NCI-H1092 (cell line): ENCODE measurements around the gene RPL35.

ENCODE experiments used
- DNase-seq: peaks from one replicate; lab custom pipeline; 2025; lab: John Stamatoyannopoulos, UW

Gene RPL35

DNA sequence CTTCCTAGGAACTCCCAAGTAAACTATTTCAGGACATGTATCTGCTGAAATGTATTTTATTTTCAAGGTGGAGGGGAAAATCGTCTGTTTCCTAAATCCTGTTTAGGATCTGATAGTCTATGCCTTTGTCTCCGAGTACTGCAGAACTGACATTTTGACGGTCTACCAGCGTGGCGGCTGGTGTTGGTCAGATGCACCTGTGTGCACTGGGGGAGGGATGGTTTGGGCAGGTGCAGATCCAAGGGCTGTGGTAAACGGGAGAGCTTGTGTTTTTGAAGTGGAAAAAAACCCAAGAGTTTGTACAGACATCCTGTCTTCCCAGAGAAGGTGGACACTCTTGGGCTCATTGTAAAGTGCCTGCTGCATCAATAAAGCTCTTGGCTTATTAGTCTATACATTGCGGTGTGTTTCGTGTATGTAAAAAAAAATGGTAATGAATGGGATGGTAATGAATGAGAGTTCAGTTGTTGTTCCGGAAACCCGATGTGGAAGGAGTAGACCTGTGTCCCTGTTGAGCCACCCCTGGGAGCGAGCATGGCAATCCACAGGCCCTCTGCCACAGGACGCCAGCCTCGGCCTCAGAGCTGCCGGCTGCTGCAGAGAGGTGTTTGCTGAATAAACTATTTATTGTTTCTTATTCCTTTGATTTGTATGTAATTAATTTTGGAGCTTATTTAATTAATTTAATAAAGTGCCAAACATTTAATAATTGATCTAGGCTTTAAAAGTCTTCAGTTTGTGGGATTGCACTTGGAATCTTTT is 15.4 kb upstream of the RPL35 start:
- DNase-seq: no peak

DNA sequence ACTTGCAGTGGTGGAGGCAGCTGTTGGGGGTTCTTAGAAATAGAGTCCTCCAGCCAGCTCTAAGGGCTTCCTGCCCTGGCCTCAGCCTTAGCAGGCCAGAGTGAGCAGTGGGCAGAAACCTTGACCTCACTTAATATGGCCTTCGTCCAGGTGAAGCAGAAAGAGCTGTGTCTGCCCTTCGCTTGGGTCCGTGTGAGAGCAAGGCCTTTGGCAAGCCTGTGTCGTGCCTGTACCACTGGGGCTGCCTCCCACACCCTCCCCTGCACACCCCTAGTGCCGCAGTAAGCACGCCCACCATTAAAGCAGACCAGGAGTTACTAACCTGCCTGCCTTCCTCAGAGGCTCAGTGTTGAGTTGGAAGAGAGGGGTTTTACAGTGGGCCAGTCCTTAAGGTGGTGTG is 13.7 kb upstream of the RPL35 start:
- no peak for DNase-seq

DNA sequence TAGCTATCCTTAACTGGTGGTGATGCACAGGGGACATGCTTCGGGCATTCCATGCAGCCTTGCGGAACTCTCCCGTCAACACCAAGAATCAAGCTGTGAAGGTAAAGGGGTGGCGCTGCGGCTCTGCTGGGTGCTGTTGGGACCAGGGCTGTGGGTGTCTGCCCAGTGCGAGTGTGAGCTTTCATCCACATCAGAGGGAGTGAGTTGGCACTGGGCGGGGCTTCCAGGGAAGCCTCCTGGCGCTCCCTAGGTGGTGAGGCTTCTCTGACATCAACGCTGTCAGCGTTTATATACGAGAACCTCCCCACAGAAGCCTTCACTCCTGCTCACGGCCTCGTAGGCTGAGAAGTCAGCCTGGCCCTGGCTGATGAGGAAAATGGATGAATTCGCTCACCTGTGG is 11.9 kb upstream of the RPL35 start:
- no peak for DNase-seq

DNA sequence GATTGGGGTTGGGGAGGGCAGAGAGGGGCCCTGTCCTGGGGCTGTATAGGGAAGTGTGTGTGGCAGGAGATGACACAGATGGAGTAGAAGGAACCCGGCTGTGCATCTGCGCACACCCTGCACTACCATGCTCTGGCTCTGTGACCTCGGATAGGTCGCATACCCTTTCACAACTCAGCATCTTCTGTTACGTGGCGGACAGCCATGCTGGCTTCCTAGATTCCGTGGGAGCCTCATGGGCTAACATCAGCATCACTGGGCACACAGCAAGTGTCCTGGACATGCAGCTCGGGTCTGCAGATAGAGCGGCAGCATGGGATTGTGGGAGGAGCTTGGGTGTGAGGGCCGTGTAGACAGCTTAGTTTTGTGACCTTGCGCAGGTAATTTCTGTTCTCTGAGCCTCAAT is 9.4 kb upstream of the RPL35 start:
- no peak for DNase-seq

DNA sequence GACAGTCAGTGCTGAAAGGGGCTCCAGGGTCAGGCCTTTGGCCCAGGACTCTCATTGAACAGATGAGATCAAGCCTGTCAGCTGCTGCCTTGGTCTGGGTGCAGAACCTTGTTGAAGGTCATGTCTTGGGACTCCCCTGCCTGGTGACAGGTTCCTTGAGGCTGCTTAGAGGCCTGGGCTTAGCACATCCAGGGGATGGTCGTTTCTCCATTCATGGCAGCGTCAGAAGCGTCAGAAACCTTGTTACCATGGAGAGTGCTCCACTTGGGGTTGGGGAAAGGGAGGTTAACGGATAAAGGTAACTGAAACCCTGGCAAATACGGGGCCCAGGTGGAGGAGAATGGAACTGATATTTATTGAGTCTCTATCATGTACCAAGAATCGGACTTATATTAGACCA is 9.0 kb upstream of the RPL35 start:
- no peak for DNase-seq

DNA sequence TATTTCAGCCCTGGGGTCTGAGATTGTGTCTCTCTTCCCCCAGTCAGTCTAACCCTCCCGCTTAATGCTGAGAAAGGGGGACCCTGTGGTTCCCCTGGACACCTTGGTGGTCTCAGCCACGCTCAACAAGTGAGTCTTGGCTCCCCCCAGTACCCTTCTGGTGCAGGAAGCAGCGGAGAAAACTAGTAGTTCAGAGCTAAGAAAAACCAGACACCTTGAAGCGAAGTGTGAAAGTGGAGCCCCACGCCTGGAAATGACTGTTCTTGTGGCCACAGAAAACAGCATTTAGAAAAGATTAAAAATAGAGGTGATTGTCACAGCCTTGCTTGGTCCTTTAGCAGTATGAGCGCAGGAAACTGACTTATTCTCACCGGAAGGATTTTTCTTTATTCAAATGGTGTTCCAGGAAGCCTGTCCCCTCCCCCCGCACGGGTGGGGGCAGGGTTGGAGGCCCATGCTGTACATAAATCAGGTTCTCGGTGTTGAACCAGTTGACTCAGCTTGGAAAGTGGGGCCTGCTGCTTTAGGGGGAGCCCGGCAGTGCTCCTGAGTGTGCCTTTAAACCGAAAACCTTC is 8.3 kb upstream of the RPL35 start:
- no peak for DNase-seq

DNA sequence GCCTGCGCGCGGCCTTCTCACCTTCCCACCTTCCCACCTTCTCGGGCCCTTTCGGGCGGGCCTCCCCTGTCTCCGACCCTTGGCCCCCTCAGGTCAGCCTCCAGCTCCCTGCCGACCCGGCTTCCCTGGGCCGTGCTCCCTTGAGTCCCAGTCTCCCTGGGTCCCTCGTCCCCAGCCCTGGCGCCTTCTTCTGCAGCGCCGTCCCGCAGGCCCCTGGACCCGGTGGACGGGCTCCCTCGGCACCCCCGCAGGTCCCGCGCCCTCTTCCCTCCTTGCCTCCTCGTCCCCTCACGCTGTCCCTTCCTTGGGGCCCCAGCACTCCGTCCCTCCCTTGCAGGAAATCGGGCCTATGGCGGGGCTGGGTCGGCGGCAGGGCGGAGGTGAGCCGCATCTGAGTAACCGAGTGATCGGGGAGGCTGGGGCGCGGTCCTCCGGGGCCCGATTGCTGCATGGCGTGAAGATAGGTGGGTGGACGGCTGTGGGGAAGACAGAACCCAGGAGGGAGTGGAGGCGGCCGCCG is 7.8 kb upstream of the RPL35 start:
- no peak for DNase-seq

DNA sequence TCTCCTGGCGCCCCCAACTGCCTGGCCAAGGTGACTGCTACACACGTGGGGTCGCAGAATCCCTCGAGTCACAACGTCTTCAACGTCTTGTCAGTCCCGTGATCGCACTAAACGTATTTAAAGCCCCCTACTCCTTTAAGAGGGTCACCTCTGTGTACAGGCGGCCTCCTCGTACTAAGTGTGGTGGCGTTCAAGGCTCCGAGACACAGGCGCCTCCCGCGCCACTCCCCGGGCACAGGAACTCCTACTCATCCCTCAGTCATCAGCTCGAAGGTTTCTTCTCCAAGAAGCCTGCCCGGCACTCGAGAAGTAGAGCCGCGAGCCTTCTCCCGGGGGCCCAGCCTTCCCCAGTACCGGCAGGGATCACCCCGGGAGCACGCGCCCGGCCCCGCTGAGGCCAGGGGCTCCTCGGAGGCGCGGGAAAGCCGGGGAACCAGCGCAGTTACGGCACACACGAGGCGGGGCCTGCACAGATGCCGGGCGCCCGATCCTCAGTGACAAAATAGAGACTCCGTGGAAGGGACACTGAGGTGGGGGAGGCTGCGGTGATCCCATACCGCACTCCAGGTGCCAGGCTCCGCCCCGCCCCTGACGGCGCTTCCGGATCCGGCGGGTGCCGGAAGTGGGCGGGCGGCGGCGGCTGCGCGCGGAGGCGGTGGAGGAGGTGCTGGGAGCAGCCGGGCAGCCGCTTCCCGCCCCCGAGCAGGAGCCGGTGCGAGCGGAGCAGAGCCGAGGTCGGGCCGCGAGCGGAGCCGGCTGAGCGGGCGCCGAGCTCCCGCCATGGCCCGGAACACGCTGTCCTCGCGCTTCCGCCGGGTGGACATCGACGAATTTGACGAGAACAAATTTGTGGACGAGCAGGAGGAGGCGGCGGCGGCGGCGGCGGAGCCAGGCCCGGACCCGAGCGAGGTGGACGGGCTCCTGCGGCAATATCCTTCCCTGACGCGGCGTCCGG is 7.0 kb upstream of the RPL35 start:
- DNase-seq: peak; percentile 66

DNA sequence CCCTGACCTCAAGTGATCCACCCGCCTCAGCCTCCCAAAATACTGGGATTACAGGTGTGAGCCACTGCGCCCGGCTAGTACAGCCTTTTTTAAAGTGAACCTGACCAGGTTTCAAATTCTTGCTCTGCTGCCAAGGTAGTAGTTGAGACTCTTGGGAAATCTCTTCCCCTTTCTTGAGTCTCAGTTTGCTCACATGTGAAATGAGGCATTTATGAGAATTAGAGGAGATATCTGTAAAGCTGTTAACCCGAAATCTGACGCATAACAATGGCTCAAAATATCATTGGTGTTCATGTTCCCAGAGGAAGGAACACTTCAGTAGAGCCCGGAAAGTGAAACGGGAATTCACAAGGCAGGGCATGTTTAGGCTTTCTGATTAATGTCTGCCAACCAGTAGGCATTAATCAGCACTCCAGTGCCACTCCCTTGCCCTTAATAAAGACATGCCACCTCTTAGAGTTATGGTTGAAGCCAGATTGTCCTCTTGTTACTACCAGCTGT is 1.7 kb upstream of the RPL35 start:
- DNase-seq: no peak

DNA sequence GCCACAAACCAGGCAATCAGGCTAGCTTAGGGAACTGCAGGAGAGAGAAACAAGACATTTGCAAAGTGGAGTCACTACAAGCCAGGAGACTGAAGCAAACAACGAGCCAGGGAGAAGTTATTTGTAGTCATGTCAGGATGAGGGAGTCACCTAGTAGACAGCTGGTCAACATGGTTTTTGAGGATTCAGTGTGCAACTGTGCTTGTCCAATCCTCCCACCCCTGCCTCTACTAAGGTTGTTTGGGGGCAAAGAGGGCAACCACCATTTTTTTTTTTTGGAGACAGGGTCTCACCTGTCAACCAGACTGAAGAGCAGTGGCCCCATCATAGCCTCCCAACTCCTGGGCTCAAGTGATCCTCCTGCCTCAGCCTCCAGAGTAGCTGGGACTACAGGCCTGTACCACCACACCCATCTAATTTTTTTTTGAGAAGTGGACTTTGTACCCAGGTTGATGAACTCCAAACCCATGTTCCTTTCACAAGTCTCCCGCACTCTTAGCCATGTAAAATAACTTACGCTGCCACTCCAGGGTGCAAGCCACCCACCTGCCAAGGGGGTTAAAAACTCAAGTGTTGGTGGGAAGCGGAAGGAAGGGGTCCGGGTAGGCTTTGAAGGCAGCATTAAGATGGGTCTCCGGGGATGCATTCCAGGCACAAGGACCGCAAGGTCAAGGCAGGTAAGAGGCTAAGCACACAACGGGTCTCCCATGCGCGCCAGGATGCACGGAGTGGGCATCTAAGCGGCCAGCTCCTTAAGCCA is 995 bp downstream of the RPL35 start:
- DNase-seq: no peak

DNA sequence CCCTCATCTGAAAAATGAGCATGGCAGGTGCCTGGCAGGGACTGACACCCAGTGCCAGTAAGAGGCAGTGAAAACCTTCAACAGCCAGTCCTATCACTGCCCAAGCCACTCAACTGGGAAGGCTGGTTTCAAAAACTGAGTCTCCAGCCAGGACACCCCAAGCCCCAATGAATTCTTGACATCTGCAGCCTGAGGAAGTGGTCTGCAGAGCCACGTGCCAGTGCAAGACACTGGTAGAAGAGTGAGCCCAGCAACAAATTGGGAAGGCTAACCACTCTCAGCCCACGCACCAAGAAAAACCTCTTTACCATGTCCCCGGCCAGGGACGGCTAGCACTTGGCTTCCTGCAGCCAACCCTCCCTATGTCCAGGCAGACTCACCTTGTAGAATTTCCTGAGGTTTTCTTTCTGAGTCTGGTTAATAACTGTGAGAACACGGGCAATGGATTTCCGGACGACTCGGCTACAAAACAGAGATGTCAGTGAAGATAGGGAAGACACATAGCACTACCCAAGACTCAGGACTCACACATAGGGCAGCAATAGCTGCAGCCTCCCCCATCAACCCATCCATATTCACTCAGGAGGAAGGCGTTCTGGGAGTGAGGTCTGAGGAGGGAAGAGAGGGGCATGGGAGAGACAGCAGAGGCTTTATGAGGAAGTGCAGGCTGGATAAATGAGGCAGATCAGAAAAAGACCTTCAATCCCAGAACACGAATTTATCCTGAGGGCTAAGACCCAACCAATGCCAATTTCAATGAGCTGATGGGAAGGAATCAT is 1.8 kb downstream of the RPL35 start:
- DNase-seq: no peak

DNA sequence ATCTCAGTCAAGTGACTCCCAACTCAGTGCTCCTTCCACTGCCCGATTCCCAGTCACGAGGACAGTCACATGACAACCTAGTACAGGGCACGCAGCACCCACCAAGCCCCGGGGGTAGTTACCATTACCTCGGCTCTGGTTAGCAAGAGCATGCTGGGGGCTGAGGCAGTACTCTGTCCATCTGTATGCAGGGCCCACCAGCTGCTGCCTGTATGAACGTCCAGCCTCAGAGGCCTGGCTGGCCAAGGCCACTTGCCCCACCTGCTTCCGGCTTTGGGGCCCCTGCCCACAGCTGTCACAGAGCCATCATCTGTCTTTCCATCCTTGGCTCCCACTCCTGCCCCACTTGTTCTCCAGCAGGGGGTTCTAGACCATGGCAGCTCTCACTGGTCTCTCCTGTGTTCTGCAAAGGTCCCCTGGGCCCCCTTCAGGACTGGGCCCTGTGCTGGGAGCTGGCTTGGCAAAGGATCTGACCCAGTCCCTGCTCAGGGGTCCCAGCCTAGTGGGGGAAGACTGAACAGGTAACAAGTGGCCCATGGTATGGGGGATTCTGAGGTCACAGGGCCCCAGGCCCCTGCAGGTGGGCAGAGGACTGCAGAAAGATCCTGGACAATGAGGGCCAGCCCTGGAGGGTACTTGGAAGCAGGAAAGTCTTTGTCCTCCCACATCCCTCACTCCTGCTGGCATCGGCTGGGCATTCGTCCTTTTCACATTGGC is 3.3 kb downstream of the RPL35 start:
- no peak for DNase-seq

DNA sequence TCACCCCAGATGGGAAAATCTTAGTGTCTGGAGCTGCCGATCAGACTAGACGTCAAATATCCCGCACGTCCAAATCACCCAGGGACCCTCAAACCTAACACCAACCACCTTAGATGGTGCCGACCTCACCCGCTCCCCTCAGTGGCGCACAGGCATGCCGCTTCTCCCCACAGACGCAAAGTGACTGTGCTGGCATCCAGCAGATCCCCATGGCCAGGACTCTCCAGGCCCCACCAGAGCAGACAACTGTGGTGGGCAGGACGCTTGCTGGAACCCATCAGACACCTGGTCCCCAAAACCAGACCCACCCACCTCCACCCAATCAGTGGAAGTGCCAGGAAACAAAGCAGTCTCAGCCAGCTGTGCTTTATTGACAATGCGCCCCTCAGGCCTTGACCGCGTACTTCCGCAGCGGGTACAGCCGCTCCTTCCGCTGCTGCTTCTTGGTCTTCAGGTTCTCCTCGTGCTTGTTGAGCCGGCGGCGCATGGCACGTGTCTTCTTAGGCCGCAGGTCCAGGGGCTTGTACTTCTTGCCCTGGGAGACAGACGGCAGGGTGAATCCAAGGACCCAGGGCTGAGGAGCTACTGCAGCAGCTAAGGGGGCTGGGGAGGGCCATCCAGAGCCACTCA is 4.1 kb downstream of the RPL35 start:
- DNase-seq: no peak

DNA sequence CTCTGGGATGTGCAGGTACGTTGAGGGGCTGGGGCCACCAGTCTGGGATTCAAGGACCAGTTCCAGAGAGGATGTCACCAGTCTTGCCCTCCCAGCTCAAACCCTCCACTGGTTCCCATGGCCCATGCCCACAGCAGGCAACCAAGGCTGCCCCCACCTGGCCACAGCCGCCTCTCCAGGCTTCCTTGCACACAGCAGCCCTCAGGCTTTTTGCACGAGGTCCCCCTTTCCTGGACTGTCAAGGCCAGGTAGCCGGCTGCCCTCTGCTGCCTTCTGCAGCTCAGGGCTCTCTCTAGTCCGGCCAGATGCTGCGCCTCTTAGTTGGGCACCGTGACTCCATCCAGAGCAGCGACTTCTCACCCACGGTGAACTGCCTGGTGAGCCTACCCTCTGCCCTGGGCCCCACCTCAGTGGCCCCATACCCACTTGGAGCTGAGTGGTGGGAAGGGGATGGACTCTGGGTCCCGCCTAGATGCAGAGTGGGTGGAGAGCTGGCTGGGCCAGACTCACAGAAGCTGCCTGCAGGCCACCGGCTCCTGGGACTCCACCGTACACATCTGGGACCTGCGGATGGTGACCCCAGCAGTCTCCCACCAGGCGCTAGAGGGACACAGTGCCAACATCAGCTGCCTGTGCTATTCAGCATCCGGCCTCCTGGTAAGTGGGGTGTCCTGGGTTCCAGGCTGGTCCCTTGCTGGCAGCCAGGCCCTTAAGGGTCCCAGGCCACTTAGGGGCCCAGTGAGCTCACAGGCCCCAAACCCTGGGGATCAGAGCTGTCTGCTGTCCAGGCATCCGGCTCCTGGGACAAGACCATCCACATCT is 5.6 kb downstream of the RPL35 start:
- no peak for DNase-seq

DNA sequence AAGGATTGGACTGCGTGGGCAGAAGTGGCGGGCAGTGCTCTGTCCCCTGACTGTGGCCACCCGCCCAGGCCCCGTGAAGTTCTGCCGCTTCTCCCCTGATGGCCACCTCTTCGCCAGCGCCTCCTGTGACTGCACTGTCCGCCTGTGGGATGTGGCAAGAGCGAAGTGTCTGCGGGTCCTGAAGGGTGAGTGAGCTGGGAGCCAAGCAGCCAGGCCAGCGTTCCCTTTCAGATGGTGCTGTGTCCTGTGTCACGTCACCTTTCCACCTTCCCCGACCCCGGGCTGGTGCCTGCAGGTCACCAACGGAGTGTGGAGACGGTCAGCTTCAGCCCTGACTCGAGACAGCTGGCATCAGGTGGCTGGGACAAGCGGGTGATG is 6.2 kb downstream of the RPL35 start:
- DNase-seq: no peak

DNA sequence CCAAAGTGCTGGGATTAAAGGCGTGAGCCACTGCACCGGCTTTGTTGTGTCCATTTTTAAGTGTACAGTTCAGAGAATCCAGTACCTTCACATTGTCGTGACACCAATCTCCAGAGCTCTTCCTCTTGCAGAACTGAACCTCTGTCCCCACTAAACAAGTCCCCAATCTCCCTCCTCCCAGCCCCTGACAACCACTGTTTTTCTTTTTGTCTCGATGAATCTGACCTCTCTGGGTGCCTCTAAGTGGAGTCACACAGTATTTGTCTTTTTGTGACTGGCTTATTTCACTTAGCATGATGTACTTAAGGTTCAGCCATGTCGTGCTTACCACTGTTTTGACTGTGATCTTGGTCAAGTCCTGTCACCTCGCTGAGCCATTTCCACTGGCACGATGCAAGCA is 6.9 kb downstream of the RPL35 start:
- no peak for DNase-seq

DNA sequence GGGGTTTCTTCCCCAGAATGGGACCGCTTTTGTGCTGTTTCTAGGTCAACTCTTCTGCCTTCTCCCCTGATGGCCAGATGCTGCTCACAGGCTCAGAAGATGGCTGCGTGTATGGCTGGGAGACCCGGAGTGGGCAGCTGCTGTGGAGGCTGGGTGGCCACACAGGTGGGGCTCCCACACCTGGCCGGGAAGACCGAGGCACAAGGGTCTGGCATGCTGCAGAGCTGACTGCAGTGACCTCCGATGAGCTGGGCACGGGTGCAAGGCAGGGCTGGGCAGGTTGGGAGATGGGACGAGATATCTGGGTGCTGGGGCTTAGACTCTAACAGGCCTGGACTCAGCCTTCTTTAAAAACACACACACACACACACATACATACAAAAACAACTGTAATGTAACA is 7.6 kb downstream of the RPL35 start:
- no peak for DNase-seq

DNA sequence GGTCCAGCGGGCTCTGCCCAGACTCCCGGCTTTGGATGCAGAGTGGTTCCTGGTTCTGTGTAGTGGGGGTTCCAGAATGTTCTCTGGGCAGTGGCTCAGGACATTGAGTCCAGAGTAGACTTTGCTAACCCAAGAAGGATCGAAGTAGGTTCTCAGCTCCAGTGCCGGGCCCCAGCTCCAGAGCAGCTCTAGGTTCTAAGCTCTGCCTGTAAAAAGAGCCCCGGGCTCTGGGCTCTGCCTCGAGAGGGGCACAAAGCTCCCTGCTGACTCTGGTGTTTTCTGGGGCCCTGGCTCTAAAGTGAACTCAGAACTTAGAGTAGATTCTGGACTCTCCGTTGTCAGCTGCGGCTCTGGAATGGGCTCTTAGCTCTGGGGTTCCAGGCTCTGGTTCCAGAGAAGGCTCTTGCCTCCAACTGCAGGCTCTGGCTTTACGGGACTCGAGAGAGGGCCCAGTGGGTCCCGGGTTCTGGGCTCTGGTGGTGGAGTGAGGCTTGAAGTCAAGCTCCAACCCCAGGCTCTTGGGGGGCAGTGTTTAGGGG is 8.1 kb downstream of the RPL35 start:
- DNase-seq: no peak
